Measurements from ENCODE around the gene CDH4.

DNA sequence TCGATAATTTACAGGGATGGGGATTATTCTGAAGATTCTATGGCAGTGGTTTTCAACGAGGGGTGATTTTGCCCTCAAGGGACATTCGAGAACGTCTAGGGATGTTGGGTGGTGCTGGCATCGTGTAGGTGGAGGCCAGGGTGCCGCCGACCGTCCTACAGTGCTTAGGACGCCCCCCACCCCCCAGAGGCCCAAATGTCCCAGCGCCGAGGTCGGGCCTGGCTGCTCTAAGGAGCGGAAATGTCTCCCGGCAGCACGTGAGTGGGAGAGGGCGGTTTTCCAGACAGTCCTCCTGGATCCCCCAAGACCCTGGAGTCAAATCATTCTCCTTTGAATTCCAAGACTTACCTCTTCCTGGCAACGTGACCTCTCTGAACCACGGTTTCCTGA, 101.9 kb downstream of the CDH4 start:
- no peak for TF ChIP-seq JUN (CRISPR knock-in tag; IDR thresholded peaks at IDR 0.05)
- TF ChIP-seq ELF4 (CRISPR knock-in tag; IDR thresholded peaks at IDR 0.05; ENCODE audit: low read depth): no peak
- TF ChIP-seq CBFB (CRISPR knock-in tag; IDR thresholded peaks at IDR 0.05; ENCODE audit: low read depth): no peak
- TF ChIP-seq HMGXB4 (CRISPR knock-in tag; IDR thresholded peaks at IDR 0.05): no peak
- no peak for TF ChIP-seq SOX15 (CRISPR knock-in tag; IDR thresholded peaks at IDR 0.05)
- no peak for TF ChIP-seq CTCF (IDR thresholded peaks at IDR 0.05)
- no peak for TF ChIP-seq IRF2 (CRISPR knock-in tag; IDR thresholded peaks at IDR 0.05; ENCODE audit: borderline replicate concordance, low read depth)
- TF ChIP-seq, protein P1, sequence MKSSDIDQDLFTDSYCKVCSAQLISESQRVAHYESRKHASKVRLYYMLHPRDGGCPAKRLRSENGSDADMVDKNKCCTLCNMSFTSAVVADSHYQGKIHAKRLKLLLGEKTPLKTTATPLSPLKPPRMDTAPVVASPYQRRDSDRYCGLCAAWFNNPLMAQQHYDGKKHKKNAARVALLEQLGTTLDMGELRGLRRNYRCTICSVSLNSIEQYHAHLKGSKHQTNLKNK (CRISPR knock-in tag; IDR thresholded peaks at IDR 0.05): no peak
